Kasumi-1 (cell line): Measurements from ENCODE around the gene KCNK6.
"Not testable (repeated sequence)": the region's sequence is repeated elsewhere in the genome, so short reads cannot be mapped to it uniquely, and the experiment has no call there.

ENCODE experiments used
- DNase-seq, 2 experiments: peaks; one replicate each; lab custom pipeline; 2025; lab: John Stamatoyannopoulos, UW

Gene KCNK6

DNA sequence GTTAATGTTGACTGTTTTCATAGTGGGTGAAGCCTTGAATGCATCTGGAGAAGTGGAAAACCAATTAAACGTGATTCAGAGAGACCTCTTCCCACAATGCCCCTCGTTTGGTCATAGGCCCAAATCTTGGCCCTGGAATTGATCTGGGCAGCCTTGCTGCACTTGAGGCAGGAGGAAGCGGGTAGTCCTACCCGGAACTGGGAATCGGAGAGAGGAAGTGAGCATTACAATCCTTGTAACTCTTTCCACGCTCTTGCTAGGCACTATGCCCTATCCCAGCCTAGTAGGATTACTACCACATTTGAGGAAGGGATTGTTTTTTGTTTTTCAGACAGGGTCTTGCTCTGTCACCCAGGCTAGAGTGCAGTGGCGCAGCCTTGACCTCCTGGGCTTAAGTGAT is 3.6 kb downstream of the KCNK6 start:
- no peak for DNase-seq

DNA sequence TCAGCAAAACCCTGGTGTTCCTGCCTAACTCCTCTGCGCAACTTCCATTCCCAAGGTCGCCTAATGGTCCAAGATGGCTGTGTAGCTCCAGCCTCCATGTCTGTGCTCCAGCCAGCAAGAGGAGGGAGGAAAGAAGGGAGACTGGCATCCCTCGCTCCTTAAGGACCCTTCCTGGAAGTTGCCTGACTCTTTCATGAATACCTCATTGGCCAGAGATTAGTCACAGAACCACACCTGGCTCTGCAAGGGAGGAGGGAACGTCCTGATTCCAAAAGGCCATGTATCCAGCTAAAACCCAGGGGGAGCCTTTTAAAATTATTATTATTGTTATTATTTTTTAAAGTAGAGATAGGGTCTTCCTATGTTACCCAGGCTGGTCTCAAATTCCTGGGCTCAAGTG is 4.8 kb downstream of the KCNK6 start:
- DNase-seq = no peak

DNA sequence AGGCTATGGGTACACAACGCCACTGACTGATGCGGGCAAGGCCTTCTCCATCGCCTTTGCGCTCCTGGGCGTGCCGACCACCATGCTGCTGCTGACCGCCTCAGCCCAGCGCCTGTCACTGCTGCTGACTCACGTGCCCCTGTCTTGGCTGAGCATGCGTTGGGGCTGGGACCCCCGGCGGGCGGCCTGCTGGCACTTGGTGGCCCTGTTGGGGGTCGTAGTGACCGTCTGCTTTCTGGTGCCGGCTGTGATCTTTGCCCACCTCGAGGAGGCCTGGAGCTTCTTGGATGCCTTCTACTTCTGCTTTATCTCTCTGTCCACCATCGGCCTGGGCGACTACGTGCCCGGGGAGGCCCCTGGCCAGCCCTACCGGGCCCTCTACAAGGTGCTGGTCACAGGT is 6.9 kb downstream of the KCNK6 start:
- DNase-seq = no peak

DNA sequence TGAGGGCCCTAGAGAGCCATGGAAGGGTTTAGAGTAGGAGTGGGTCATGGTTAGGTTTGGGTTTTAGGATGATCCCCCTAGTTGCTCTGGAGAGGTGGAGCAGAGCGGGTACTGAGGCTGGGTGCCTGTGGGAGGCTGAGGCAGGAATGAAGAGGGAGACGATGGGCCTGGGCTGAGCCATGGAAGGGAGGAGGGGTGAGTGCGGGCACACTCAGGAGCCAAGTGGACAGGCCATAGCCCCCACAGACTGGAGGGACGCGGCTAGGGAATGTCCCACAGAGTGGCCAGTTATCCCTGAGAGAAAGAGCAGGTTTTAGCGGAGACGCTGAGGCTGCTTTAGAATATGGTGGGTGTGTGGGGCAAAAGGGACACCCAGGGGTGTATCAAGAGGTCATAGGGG is 10.0 kb downstream of the KCNK6 start:
- no peak for DNase-seq

DNA sequence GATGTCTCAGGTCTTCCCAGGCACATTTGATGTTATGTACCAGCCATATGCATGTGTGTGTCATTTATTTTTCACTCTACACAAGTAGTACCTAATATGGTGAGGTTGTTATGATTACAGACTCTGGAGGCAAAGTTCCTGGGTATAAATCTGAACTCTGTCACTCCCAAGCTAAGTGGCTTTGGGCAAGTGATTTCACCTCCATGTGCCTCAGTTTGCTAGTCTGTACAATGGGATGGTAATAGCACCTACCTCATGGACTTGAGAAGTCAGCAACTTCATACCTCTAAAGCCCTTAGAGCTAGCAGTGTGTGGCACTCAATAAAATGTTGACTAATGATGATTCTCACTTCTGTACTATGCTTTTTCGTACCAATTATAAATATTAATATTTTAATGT is 12.1 kb downstream of the KCNK6 start:
- no peak for DNase-seq

DNA sequence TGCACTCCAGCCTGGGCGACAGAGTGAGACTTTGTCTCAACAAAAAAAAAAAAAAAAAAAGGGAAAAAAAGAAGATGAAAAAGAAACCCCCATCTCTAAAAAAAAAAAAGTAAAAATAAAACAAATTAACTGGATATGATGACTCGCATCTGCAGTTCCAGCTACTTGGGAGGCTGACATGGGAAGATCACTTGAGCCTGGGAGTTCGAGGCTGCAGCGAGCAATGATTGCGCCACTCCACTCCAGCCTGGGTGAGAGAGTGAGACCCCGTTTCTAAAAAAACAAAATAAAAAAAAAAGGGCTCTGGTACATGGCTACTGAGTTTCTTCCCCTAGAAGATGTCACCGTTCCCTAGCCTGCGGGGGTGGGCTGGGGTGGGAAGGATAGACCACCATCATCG is 13.6 kb downstream of the KCNK6 start:
- DNase-seq = no peak

DNA sequence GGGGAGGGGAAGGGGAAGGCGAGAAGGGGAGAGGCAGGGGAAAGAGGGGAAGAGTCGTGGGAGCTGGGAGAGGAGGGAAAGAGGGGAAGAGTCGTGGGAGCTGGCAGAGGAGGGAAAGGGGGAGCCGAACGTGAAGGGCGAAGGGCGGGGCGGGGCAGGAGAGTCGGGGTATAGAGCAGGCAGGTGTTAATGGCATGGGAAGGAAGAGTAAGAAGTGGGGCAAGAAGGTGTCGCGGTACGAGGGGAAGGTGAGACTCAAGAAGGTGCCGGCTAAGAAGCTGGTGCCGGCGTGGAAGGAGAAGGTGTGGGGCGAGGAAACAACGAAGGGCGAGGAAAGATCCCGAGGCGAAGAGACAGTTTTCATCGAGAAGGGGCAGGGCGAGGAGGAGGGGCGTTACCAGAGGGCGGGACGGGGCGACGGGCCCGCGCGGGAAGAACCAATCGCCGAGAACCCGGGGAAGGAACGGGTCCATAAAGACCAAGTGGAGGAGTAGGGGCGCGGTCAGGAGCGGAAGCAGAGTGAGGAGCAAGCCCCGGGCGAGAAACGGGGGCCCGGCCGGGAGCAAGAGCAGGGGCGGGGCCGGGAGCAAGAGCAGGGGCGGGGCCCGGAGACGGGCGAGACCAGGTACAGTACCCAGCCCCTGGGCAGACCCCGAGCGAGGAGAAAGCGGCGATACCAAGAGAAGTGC is 16.4 kb downstream of the KCNK6 start:
- DNase-seq = peak; percentile 97 to 98

DNA sequence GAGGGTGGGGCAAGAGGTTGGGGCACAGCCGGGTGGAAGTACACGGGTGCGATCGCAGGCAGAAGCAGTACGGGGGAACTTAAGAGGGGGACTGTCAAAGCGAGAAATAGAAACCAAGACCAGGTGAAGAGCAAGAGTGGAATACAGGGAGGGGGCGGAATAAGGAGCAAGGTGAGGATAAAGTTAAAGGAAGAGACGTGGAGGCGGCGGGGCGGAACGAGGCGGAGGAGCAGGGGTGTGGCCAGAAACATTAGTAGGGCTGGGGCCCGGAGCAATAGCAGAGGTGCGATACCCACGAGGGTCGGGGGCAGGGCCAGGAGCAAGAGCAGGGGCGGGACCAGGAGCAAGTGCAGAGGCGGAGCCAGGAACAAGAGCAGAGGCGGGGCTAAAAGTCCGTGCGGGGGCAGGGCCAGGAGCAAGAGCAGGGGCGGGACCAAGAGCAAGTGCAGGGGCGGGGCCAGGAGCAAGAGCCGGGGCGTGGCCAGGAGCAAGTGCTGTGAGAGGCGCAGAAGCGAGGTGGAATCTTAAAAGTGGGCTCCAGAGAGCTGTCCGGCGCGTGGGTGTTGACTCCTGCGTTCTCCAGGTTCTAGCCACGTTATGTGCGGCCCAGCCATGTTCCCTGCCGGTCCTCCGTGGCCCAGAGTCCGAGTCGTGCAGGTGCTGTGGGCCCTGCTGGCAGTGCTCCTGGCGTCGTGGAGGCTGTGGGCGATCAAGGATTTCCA is 17.2 kb downstream of the KCNK6 start:
- peak; percentile 97 to 98 for DNase-seq

DNA sequence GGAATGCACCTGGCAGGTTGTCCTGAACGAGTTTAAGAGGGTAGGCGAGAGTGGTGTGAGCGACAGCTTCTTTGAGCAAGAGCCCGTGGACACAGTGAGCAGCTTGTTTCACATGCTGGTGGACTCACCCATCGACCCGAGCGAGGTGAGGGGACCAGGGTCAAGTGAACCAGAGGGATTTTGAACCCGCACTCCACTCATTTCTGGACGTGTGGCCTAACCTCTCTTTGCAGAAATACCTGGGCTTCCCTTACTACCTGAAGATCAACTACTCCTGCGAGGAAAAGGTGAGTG is 17.7 kb downstream of the KCNK6 start:
- DNase-seq = no peak

DNA sequence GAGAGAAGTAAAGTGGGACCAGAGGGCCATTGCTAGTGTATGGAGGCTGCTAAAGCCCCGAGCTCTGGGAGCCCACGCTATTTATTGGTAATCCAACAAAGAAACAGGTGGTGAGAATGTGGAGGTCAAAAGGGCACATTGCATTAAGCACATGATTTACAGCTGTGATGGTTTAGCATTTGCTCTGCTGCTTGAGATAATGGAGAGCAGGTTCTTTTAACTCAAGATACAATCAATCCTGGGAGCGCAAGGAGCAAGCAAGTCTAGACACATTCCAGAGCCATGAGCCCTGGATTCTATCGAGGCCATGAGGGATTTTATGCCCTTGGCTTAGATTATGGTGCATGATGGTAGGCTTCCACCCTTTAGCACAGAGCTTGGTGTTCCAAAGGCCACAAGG is 19.4 kb downstream of the KCNK6 start:
- not testable (repeated sequence) for DNase-seq

DNA sequence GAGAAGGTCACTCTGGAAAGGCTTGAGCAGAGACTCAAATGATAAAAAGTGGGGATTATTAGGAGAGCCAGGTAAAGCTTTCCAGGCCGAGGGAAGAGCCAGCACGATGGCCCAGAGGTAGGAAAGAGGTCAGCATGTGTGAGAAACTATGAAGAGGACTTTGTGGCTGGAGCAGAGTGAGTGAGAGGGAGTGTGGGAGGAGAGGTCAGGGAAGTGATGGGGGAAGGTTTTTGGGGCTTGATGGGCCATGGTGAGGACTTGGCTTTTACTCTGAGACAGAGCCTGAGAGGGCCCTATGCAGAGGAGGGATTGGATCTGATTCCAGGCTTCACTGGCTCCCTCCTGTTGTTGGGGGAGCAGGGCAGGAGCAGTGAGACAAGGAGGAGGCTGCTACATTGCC is 21.3 kb downstream of the KCNK6 start:
- no peak for DNase-seq

DNA sequence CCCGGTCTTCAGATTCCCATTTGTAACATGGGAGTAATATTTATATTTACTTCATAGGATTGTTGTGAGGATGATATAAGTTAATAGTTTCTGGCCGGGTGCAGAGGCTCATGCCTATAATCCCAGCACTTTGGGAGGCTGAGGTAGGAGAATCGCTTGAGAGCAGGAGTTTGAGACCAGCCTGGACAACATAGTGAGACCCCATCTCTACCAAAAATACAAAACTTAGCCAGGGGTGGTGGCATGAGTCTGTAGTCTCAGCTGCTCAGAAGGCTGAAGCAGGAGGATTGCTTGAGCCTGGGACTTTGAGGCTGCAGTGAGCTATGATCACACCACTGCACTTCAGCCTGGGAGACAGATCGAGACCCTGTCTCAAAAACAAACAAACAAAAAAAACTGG is 27.2 kb downstream of the KCNK6 start:
- DNase-seq = no peak

DNA sequence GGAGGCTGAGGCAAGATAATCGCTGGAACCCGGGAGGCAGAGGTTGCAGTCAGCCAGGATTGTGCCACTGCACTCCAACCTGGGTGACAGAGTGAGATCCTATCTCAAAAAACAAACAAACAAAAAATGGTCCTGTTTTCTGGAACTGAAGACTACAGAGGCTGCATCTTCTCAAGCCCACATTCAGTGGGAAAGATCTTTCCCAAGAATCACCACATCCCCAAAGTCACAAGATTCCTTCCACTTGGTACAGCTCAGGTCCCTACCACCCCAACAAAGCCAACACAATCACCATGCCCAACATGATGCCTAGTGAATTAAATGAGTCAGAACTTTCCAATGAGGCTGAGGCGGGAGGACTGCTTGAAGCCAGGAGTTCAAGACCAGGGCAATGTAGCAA is 31.2 kb downstream of the KCNK6 start:
- no peak for DNase-seq

DNA sequence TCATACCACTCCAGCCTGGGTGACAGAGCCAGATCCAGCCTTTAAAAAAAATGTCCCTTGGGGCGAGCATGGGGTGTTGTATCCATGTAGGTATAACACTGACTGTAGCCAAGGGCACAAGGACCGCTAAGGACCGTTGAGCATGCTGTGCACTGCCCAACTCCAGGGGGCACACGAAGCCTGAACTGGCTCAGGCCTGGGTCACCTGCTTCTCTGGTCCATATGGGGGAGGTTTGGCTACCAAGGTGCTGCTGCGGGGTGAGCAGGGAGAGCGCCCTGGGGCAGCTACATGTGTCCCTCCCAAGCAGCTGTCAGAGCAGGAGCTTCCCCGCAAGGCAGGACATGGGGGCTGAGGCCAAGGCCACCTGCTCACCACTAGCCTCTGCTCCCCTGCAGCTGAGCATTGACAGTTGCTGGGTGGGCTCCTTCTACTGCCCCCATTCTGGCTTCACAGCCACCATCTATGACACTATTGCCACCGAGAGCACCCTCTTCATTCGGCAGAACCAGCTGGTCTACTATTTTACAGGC is 32.3 kb downstream of the KCNK6 start:
- no peak for DNase-seq

DNA sequence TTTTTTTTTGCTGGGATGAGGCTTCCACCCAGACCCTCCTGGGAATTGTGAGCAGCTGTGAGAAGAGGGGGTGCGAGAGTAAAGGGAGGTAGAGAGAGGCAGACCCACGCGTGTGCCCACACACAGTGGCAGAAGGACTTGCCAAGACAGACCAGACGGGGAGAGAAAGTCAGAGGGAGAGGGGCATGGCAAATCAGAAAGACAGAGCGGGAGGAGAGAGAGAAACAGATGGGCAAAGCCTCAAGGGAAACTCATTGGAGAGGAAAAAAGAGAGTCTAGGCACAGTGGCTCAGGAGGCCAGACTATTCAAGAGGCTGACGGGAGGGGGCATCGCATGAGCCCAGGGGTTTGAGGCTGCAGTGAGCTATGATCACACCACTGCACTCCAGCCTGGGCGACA is 33.0 kb downstream of the KCNK6 start:
- no peak for DNase-seq

DNA sequence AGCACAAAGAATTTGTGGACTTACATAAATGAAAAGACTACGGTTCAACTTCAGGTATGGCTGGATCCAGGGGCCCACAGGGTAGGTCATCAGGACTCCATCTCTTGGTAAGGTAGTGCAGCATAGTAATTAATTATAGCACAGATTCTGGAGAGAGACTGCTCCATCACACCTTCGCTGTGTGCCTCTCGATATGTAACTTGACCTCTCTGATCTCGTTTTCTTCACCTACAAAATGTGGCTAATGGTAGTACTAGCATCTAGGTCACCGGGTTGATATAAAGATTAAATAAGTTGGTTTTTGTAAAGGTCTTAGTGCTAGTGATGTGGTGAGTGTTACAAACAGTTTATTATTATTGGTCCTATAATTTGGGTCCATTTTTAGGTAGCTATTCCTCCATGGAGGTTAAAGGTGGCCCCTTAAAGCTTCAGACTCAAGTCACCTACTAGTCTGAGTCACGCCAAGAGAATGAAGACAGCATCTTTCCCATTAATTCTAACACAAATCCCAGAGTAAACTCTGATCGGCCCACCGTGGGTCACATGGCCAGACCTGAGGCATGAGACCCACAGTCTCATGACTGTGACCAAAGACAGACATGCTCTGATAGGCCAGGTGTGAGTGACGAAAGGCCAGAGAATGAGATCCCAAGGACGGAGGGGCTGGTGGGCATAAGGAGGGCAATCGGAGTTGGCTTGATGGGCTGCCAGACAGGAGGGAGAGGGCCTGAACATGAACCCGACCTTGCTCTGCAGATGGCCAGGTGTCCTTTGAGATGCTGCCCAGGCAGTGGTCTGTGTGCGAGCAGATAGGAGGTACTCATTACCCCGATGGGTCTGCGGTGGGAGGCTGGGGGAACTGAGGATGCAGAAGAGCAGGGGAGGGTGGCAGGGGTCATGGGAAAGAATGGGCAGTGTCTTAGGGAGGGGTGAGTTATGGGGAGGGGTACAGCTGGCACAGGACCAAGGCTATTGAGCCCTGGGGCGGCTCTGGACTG is 36.4 kb downstream of the KCNK6 start:
- no peak for DNase-seq

DNA sequence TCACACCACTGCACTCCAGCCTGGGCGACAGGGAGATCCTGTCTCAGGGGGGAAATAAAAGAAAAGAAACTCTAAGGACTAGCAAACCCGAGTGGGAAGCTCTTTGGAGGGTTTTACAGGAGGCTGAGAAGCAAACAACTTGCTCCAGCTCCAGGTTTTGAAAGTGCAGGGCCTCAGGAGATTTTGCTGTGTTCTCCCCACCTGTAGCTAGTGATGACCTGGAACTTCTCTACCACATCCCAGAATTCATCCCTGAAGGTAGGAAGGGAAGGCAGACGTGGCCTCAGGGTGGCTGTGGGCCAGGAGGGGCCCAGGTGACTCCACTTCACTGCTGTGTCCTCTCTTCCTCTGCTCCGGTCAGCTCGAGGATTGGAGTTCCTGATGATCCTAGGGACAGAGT is 38.4 kb downstream of the KCNK6 start:
- no peak for DNase-seq

DNA sequence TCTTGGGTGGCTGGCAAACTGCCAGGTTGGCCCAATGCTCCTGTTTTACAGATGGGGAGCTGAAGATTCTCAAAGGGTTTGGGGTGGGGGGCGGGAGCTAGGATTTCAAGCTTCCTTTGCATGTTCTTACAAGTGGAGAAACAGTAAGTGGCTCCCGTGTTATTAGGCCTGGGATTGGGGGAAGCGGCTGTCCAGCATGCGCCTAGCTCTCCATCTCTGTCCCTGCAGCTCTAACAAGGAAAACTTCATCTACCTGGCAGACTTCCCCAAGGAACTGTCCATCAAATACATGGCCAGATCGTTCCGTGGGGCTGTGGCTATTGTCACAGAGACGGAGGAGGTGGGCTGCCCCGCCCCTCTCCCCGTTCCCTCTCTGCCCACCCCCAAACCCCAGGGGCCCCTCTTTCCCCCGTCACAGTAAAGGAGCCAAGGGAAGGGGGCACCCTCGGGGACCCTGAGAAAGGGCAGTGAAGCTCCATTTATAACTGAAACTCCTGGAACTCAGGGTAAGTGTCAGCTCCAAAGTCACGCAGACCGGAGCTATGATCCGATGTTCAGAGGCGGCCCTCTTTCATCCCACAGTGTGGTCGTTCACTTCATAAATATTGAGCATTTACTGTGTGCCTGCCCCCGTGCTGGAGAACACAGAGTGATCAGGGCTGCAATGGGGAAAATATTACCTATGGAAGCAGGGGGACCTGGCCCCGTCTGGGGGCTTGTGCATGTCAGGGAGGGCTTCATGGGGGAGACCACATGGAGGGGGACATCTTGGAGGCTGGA is 39.8 kb downstream of the KCNK6 start:
- no peak for DNase-seq

DNA sequence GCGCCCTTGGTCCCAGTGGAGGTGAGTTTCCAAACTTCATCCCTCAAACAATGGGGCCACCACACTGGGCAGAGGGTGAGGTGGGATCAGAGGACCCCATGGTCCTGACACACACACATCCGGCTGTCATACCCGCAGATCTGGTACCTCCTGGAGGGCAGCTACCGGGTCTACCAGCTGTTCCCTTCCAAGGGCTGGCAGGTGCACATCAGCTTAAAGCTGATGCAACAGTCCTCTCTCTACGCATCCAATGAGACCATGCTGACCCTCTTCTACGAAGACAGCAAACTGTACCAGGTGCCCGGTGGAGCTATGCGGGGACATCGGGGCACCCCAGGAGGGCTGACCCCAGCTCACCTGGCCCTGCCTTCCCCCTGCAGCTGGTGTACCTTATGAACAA is 40.7 kb downstream of the KCNK6 start:
- no peak for DNase-seq

DNA sequence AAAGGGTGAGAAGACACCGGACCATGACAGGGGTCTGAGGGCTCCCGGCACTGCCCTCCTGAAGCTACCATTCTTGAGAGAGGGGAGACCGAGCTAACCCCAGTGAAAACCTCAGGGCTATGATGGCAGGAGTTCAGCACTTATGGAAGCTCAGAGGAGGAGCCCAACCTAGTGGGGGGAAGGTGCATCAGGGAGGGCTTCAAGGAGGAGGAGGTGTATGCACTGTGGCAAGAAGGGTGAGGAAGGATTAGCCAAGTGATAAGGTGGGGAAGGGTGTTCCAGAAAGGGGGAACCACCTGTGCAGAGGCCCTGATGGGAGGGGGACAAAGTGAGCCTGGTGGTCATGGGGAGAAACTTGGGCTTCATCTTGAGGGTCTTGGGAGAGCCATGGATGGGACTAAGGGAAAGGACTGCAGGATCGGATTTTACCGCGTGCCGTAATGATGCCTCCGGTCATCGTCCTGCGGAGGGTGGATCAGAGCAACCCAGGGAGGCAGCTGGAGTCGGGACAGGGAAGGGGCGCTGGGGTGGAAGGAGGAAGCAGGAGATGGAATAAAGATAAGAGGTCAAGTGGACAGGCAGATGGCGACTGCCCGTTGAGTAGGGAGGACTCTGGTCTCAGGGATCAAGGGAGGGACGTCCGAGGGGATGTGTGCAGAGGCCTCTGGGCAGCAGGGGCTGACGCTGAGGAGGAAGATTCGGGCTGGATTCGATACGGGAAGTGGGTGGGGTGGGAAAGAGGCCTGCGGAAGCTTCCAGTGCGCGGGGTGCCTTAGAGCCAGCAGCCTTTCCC is 41.4 kb downstream of the KCNK6 start:
- peak in 1 of 2 experiments; percentile 38 for DNase-seq

DNA sequence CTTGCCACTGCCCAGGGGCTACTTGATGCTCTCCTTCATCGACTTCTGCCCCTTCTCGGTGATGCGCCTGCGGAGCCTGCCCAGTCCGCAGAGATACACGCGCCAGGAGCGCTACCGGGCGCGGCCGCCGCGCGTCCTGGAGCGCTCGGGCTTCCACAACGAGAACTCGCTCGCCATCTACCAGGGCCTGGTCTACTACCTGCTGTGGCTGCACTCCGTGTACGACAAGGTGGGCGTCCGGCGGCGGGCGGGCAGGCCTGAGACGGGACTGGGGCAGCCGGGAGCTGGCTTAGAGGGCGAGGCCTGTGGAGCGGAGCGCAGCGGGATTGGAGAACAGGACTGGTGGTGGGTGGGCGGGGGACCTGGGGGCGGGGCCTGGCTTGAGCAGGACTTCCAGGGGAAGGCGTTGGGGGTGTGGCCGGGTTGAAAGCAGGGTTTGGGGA is 42.0 kb downstream of the KCNK6 start:
- peak; percentile 85 to 87 for DNase-seq
